GM19025 (cell line): ENCODE measurements around the gene SLC37A1.

ENCODE experiments used
- ATAC-seq: cut with Tn5 transposase; IDR thresholded peaks from one replicate; pipeline ENCODE4 v1.9.1; 2021; ENCODE audit warnings: mild to moderate bottlenecking, low read depth, moderate library complexity; ENCODE audit not compliant: unreplicated experiment

The SLC37A1 gene

GRCh38 chr21:42556960-42557359 is 43.3 kb downstream of the SLC37A1 start:
- no peak for ATAC-seq

GRCh38 chr21:42557420-42557819 is 43.8 kb downstream of the SLC37A1 start:
- ATAC-seq = no peak

- ATAC-seq = no peak
Observed at GRCh38 chr21:42558368-42558767, 44.7 kb downstream of the SLC37A1 start.

- ATAC-seq = no peak
Observed at GRCh38 chr21:42558846-42559245, 45.2 kb downstream of the SLC37A1 start.

GRCh38 chr21:42559326-42559725 is 45.7 kb downstream of the SLC37A1 start:
- ATAC-seq = no peak

- ATAC-seq = no peak
Observed at GRCh38 chr21:42560517-42561179, 47.0 kb downstream of the SLC37A1 start.

- ATAC-seq = no peak
Observed at GRCh38 chr21:42561762-42562650, 48.4 kb downstream of the SLC37A1 start.

GRCh38 chr21:42562816-42563215 is 49.2 kb downstream of the SLC37A1 start:
- no peak for ATAC-seq

- no peak for ATAC-seq
Observed at GRCh38 chr21:42563261-42563660, 49.6 kb downstream of the SLC37A1 start.

- ATAC-seq = no peak
Observed at GRCh38 chr21:42563686-42564085, 50.0 kb downstream of the SLC37A1 start.

GRCh38 chr21:42564561-42564971 is 50.9 kb downstream of the SLC37A1 start:
- ATAC-seq = no peak

- no peak for ATAC-seq
Observed at GRCh38 chr21:42565206-42565810, 51.7 kb downstream of the SLC37A1 start.

- ATAC-seq = no peak
Observed at GRCh38 chr21:42565886-42566523, 52.4 kb downstream of the SLC37A1 start.

- no peak for ATAC-seq
Observed at GRCh38 chr21:42566524-42567213, 53.0 kb downstream of the SLC37A1 start.

GRCh38 chr21:42567214-42567555 is 53.5 kb downstream of the SLC37A1 start:
- no peak for ATAC-seq

GRCh38 chr21:42567861-42568260 is 54.2 kb downstream of the SLC37A1 start:
- ATAC-seq = no peak

- no peak for ATAC-seq
Observed at GRCh38 chr21:42568376-42568775, 54.7 kb downstream of the SLC37A1 start.

- no peak for ATAC-seq
Observed at GRCh38 chr21:42568866-42569731, 55.4 kb downstream of the SLC37A1 start.

- no peak for ATAC-seq
Observed at GRCh38 chr21:42569732-42570301, 56.2 kb downstream of the SLC37A1 start.
